HEK293 (cell line): ENCODE measurements around the gene TMEM150B.
A peak's percentile ranks its signal among the peaks of the same experiment; 100 is the strongest.

Source experiments
- HOXA7 ChIP-seq: sonication (generic); formaldehyde crosslinking; IDR thresholded peaks from 2 replicates; pipeline ENCODE4 v1.8.1; 2022; ENCODE audit warnings: missing genetic modification reagents, borderline replicate concordance
- PBX3 ChIP-seq: sonication (generic); formaldehyde crosslinking; IDR thresholded peaks from 2 replicates; pipeline ENCODE4 v1.8.1; 2022; ENCODE audit warnings: mild to moderate bottlenecking, moderate library complexity, missing genetic modification reagents
- ZIC2 ChIP-seq: fragments of 450-650 bp; formaldehyde crosslinking; IDR thresholded peaks from 2 replicates; pipeline ENCODE4 v1.5.1; 2016; ENCODE audit warnings: missing biosample characterization, missing genetic modification characterization
- ZNF184 ChIP-seq: fragments of 450-650 bp; IDR thresholded peaks from 2 replicates; pipeline ENCODE4 v1.5.1; 2018; ENCODE audit warnings: missing biosample characterization, mild to moderate bottlenecking, missing genetic modification characterization
- ZNF223 ChIP-seq: fragments of 450-650 bp; formaldehyde crosslinking; IDR thresholded peaks from 2 replicates; pipeline ENCODE4 v1.5.1; 2016; ENCODE audit warnings: missing biosample characterization, missing genetic modification characterization
- ZNF292 ChIP-seq: fragments of 450-650 bp; formaldehyde crosslinking; IDR thresholded peaks from 2 replicates; pipeline ENCODE4 v1.5.1; 2016; ENCODE audit warnings: low read depth, missing biosample characterization, missing genetic modification characterization, borderline replicate concordance

GRCh38 chr19:55348317-55349034, 23.3 kb upstream of the TMEM150B start:
- TF ChIP-seq ZNF184 (tag by site-specific recombination), result no peak
- TF ChIP-seq HOXA7, result no peak
- TF ChIP-seq ZNF223 (tag by site-specific recombination), result no peak
- no peak for TF ChIP-seq ZNF292 (tag by site-specific recombination)
- TF ChIP-seq ZIC2 (tag by site-specific recombination), result peak; percentile 63
- no peak for TF ChIP-seq PBX3 (CRISPR knock-in tag)
